CD4-positive, alpha-beta T cell treated with Interleukin-15 for 4 hours (primary cell): ENCODE results near the gene ST8SIA5.

Source experiments
- DNase-seq: peaks from one replicate; pipeline ENCODE4 v3.0.0-alpha.2; 2020; ENCODE audit warnings: low spot score

Gene ST8SIA5

GRCh38 chr18:46711444-46711863 lies 45.4 kb downstream of the ST8SIA5 start:
- DNase-seq: no peak

- no peak for DNase-seq
Measured at GRCh38 chr18:46706968-46707367, 49.9 kb downstream of the ST8SIA5 start.

GRCh38 chr18:46705521-46705920 lies 51.3 kb downstream of the ST8SIA5 start:
- no peak for DNase-seq

- no peak for DNase-seq
Measured at GRCh38 chr18:46704816-46705215, 52.0 kb downstream of the ST8SIA5 start.

GRCh38 chr18:46704189-46704588 lies 52.7 kb downstream of the ST8SIA5 start:
- no peak for DNase-seq

GRCh38 chr18:46702471-46702870 lies 54.4 kb downstream of the ST8SIA5 start:
- DNase-seq: no peak

GRCh38 chr18:46700066-46700824 lies 56.6 kb downstream of the ST8SIA5 start:
- no peak for DNase-seq

GRCh38 chr18:46696702-46697101 lies 60.2 kb downstream of the ST8SIA5 start:
- no peak for DNase-seq

- DNase-seq: no peak
Measured at GRCh38 chr18:46696268-46696667, 60.6 kb downstream of the ST8SIA5 start.

- no peak for DNase-seq
Measured at GRCh38 chr18:46693996-46694395, 62.9 kb downstream of the ST8SIA5 start.

GRCh38 chr18:46688853-46689525 lies 67.9 kb downstream of the ST8SIA5 start:
- no peak for DNase-seq

GRCh38 chr18:46686186-46686585 lies 70.7 kb downstream of the ST8SIA5 start:
- no peak for DNase-seq

- DNase-seq: no peak
Measured at GRCh38 chr18:46683252-46683651, 73.6 kb downstream of the ST8SIA5 start.

GRCh38 chr18:46680784-46681695 lies 75.8 kb downstream of the ST8SIA5 start:
- no peak for DNase-seq

GRCh38 chr18:46679846-46680598 lies 76.8 kb downstream of the ST8SIA5 start:
- DNase-seq: no peak

GRCh38 chr18:46678785-46679399 lies 78.0 kb downstream of the ST8SIA5 start:
- no peak for DNase-seq

- DNase-seq: no peak
Measured at GRCh38 chr18:46678041-46678440, 78.8 kb downstream of the ST8SIA5 start.

- no peak for DNase-seq
Measured at GRCh38 chr18:46677611-46678010, 79.2 kb downstream of the ST8SIA5 start.

GRCh38 chr18:46676182-46676835 lies 80.5 kb downstream of the ST8SIA5 start:
- DNase-seq: no peak

GRCh38 chr18:46675112-46675511 lies 81.7 kb downstream of the ST8SIA5 start:
- no peak for DNase-seq
